Pons (tissue), 1 donor: Measurements from ENCODE around the gene LNX2.

Source experiments
- DNase-seq: peaks from one replicate; pipeline ENCODE4 v3.0.0-alpha.2; 2016; ENCODE audit warnings: low spot score

LNX2 gene

GRCh38 chr13:27620377-27621115, at the start of gene LNX2:
LNX2 (minus strand) TSS chr13:27620529; CDS start chr13:27581703, 38,826 bp downstream.
- DNase-seq: peak; percentile 94

GRCh38 chr13:27667946-27668345, 47.6 kb upstream of the LNX2 start:
- DNase-seq: no peak

- DNase-seq: no peak
Observed at GRCh38 chr13:27666951-27667350, 46.6 kb upstream of the LNX2 start.

- DNase-seq: no peak
Observed at GRCh38 chr13:27665761-27666160, 45.4 kb upstream of the LNX2 start.

GRCh38 chr13:27665333-27665732, 45.0 kb upstream of the LNX2 start:
- DNase-seq: no peak

- no peak for DNase-seq
Observed at GRCh38 chr13:27663947-27664346, 43.6 kb upstream of the LNX2 start.

GRCh38 chr13:27662738-27663470, 42.6 kb upstream of the LNX2 start:
- DNase-seq: no peak

- no peak for DNase-seq
Observed at GRCh38 chr13:27661017-27661416, 40.7 kb upstream of the LNX2 start.

- DNase-seq: no peak
Observed at GRCh38 chr13:27660511-27660910, 40.2 kb upstream of the LNX2 start.

- no peak for DNase-seq
Observed at GRCh38 chr13:27659145-27659865, 39.0 kb upstream of the LNX2 start.

- DNase-seq: no peak
Observed at GRCh38 chr13:27658546-27658945, 38.2 kb upstream of the LNX2 start.

- DNase-seq: no peak
Observed at GRCh38 chr13:27657724-27658123, 37.4 kb upstream of the LNX2 start.

- no peak for DNase-seq
Observed at GRCh38 chr13:27654816-27655215, 34.5 kb upstream of the LNX2 start.

GRCh38 chr13:27654059-27654458, 33.7 kb upstream of the LNX2 start:
- no peak for DNase-seq

- DNase-seq: no peak
Observed at GRCh38 chr13:27650312-27650711, 30.0 kb upstream of the LNX2 start.

- no peak for DNase-seq
Observed at GRCh38 chr13:27644302-27644701, 24.0 kb upstream of the LNX2 start.

- DNase-seq: no peak
Observed at GRCh38 chr13:27643334-27644132, 23.2 kb upstream of the LNX2 start.

- DNase-seq: no peak
Observed at GRCh38 chr13:27641711-27642502, 21.6 kb upstream of the LNX2 start.

- no peak for DNase-seq
Observed at GRCh38 chr13:27639186-27639585, 18.9 kb upstream of the LNX2 start.

- peak; percentile 42 for DNase-seq
Observed at GRCh38 chr13:27638521-27638920, 18.2 kb upstream of the LNX2 start.

- no peak for DNase-seq
Observed at GRCh38 chr13:27638001-27638400, 17.7 kb upstream of the LNX2 start.
